DMS153 treated with DMSO at 0.1 percent for 48 hours (cell line): ENCODE data around the gene SNX11.
A peak's percentile ranks its signal among the peaks of the same experiment; 100 is the strongest.
"Not testable (repeated sequence)": the region's sequence is repeated elsewhere in the genome, so short reads cannot be mapped to it uniquely, and the experiment has no call there.

Source experiments
- DNase-seq: peaks from one replicate; lab custom pipeline; 2025; ENCODE audit not compliant: unreplicated experiment; lab: John Stamatoyannopoulos, UW

The SNX11 gene

GRCh38 chr17:48107137-48108055 is at the start of gene SNX11:
TSS of gene SNX11 (plus strand) at chr17:48107766. CDS start at chr17:48112044, 4,278 bp downstream.
- DNase-seq = peak; percentile 82

- no peak for DNase-seq
Measured at GRCh38 chr17:48058393-48059124, 49.0 kb upstream of the SNX11 start.

- no peak for DNase-seq
Measured at GRCh38 chr17:48059125-48059668, 48.4 kb upstream of the SNX11 start.

GRCh38 chr17:48060249-48060648 is 47.3 kb upstream of the SNX11 start:
- no peak for DNase-seq

- no peak for DNase-seq
Measured at GRCh38 chr17:48062273-48062672, 45.3 kb upstream of the SNX11 start.

- DNase-seq = no peak
Measured at GRCh38 chr17:48064638-48065037, 42.9 kb upstream of the SNX11 start.

GRCh38 chr17:48066192-48066591 is 41.4 kb upstream of the SNX11 start:
- no peak for DNase-seq

GRCh38 chr17:48066656-48067055 is 40.9 kb upstream of the SNX11 start:
- no peak for DNase-seq

GRCh38 chr17:48067245-48067644 is 40.3 kb upstream of the SNX11 start:
- no peak for DNase-seq

GRCh38 chr17:48067808-48068207 is 39.8 kb upstream of the SNX11 start:
- DNase-seq = not testable (repeated sequence)

GRCh38 chr17:48068491-48068961 is 39.0 kb upstream of the SNX11 start:
- DNase-seq = no peak

GRCh38 chr17:48070195-48070594 is 37.4 kb upstream of the SNX11 start:
- DNase-seq = no peak

- no peak for DNase-seq
Measured at GRCh38 chr17:48071654-48072053, 35.9 kb upstream of the SNX11 start.

GRCh38 chr17:48072811-48073210 is 34.8 kb upstream of the SNX11 start:
- DNase-seq = not testable (repeated sequence)

- DNase-seq = not testable (repeated sequence)
Measured at GRCh38 chr17:48073566-48074094, 33.9 kb upstream of the SNX11 start.

GRCh38 chr17:48074322-48075081 is 33.1 kb upstream of the SNX11 start:
- peak; percentile 53 for DNase-seq

GRCh38 chr17:48077152-48077551 is 30.4 kb upstream of the SNX11 start:
- DNase-seq = not testable (repeated sequence)

GRCh38 chr17:48081858-48082257 is 25.7 kb upstream of the SNX11 start:
- no peak for DNase-seq

GRCh38 chr17:48084932-48085331 is 22.6 kb upstream of the SNX11 start:
- DNase-seq = no peak

- no peak for DNase-seq
Measured at GRCh38 chr17:48093341-48094045, 14.1 kb upstream of the SNX11 start.
